Loucy (cell line): ENCODE results near the gene SPTB.

Source experiments
- EZH2phosphoT487 ChIP-seq: fragments of 200-600 bp; IDR thresholded peaks from 2 replicates; pipeline ENCODE4 v1.6.1; 2018; ENCODE audit warnings: antibody characterized with exemption, mild to moderate bottlenecking, moderate library complexity, borderline replicate concordance
- TF ChIP-seq, protein P1 (sequence below): fragments of 200-600 bp; sonication (generic); conservative IDR thresholded peaks from 2 replicates; pipeline ENCODE4 v1.5.1; 2014; ENCODE audit warnings: mild to moderate bottlenecking, antibody characterized with exemption, low read length

DNA sequence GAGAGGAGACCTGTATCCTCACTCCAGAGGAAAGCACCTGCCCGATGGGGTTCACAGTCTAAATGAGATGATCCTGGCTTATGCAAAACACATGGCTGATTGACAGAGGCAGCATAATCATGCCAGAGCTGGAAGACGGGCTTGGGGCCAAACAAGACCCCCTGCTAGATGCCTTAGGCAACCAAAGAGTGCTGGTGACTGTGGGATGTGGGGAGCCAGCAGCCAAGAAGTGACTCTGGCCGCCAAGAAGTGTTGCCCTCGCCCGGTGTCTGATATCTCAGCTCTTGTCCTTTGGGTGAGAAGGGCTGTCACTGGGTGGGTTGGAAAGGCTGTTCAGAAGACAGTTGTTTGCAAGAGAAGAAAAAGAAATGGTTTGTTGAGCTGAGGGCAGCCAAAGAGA, 118.8 kb downstream of the SPTB start:
- TF ChIP-seq, protein P1, sequence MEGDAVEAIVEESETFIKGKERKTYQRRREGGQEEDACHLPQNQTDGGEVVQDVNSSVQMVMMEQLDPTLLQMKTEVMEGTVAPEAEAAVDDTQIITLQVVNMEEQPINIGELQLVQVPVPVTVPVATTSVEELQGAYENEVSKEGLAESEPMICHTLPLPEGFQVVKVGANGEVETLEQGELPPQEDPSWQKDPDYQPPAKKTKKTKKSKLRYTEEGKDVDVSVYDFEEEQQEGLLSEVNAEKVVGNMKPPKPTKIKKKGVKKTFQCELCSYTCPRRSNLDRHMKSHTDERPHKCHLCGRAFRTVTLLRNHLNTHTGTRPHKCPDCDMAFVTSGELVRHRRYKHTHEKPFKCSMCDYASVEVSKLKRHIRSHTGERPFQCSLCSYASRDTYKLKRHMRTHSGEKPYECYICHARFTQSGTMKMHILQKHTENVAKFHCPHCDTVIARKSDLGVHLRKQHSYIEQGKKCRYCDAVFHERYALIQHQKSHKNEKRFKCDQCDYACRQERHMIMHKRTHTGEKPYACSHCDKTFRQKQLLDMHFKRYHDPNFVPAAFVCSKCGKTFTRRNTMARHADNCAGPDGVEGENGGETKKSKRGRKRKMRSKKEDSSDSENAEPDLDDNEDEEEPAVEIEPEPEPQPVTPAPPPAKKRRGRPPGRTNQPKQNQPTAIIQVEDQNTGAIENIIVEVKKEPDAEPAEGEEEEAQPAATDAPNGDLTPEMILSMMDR = no peak
- no peak for TF ChIP-seq EZH2phosphoT487
